ENCODE results near the gene PKNOX2.

DNA sequence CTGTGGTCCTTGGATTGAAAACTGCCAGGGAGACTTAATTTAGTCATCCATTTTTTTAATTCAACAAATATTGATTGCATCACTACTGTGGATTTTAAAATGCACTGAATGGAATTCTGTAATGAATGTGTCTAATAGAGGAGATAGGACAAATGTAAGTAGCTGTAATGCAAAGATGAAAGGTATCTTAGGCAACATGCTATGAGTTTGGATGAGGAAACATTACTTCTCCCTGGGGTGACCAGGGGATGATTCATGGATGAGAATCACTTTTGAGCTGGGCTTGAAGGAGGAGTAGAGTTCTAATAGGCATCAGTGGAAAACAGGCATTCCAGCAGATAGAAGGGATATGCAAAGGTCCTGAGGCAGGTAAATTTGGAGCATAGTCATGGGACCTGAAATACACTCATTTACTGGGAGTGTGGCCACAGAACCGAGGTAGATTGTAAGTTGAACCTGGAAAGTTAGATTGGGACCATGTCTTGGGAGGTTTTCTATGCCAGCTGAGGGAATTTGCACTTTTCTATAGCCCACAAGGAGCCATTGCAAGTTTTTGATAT is 43.4 kb downstream of the PKNOX2 start:
- no peak for TF ChIP-seq ZBED1 (IDR thresholded peaks at IDR 0.05)
- no peak for TF ChIP-seq RBM39 (optimal IDR thresholded peaks at IDR 0.05; ENCODE audit: low read depth, low read length)
- TF ChIP-seq TARDBP (IDR thresholded peaks at IDR 0.05): no peak
- TF ChIP-seq NFXL1 (CRISPR knock-in tag; IDR thresholded peaks at IDR 0.05): no peak
- TF ChIP-seq MAFF (IDR thresholded peaks at IDR 0.05; ENCODE audit: low read length): no peak
- TF ChIP-seq CHD4 (IDR thresholded peaks at IDR 0.05; ENCODE audit: insufficient read depth, insufficient replicate concordance, low read depth, low read length, poor library complexity, severe bottlenecking): no peak
- TF ChIP-seq CAMTA2 (CRISPR knock-in tag; conservative IDR thresholded peaks at IDR 0.05): no peak
- TF ChIP-seq TAF7 (tag; IDR thresholded peaks at IDR 0.05): no peak
- TF ChIP-seq POLR2AphosphoS5 (IDR thresholded peaks at IDR 0.05; ENCODE audit: control insufficient read depth, insufficient read depth, low read depth, low read length): no peak
